IMR-90 (cell line): Measurements from ENCODE around the gene RGSL1. TPM values are rescaled to one million over a fixed set of nuclear protein-coding genes. Genes with fewer than 3 reads are reported as not detected.

Source experiments
- ATAC-seq: fragments of 200-7000 bp; cut with Tn5 transposase; 2 replicates; pipeline ENCODE4 v1.9.1; 2020; ENCODE audit warnings: low read depth, mild to moderate bottlenecking, moderate library complexity
- BruUV-seq: library from RNA; stranded (reverse); fragments of 400-500 nt; replicated peaks from 2 replicates; lab custom pipeline; 2021; lab: Mats Ljungman, UMichigan
- CTCF ChIA-PET: fragments of 300-600 bp; formaldehyde crosslinking; extraction: SDS; loops from one replicate; lab custom pipeline; 2021; ENCODE audit warnings: antibody characterized with exemption; lab: Yijun Ruan, JAX
- POLR2A ChIA-PET: fragments of 300-600 bp; sonication (Branson Sonifier 250); formaldehyde crosslinking; loops from one replicate; lab custom pipeline; 2022; ENCODE audit warnings: antibody characterized with exemption; ENCODE audit not compliant: unreplicated experiment; lab: Charles Lee
- DNase-seq: peaks from one replicate; pipeline ENCODE4 v3.0.0; 2013
- H2AFZ ChIP-seq: replicated peaks from 2 replicates; pipeline ENCODE3; 2013; ENCODE audit warnings: low read length, mild to moderate bottlenecking; ENCODE audit not compliant: poor library complexity
- H2AK5ac ChIP-seq: 2 replicates; pipeline ENCODE4 v1.6.1; 2013; ENCODE audit warnings: low read depth, low read length, inconsistent platforms
- H2AK9ac ChIP-seq: replicated peaks from 2 replicates; pipeline ENCODE3; 2013; ENCODE audit warnings: mild to moderate bottlenecking, low read depth, low read length, moderate library complexity; ENCODE audit not compliant: poor library complexity
- H2BK120ac ChIP-seq: 2 replicates; pipeline ENCODE4 v1.6.1; 2013; ENCODE audit warnings: low read depth, low read length, inconsistent platforms
- H2BK15ac ChIP-seq: 3 replicates; pipeline ENCODE4 v1.6.1; 2013; ENCODE audit warnings: low read depth, low read length, inconsistent platforms
- H2BK20ac ChIP-seq: 2 replicates; pipeline ENCODE4 v1.6.1; 2013; ENCODE audit warnings: low read depth, mild to moderate bottlenecking, inconsistent platforms, low read length, moderate library complexity
- H2BK5ac ChIP-seq: 2 replicates; pipeline ENCODE4 v1.6.1; 2013; ENCODE audit warnings: mild to moderate bottlenecking, low read depth, low read length, inconsistent platforms; ENCODE audit not compliant: poor library complexity, severe bottlenecking
- H3K14ac ChIP-seq: replicated peaks from 2 replicates; pipeline ENCODE4 v1.6.1; 2013; ENCODE audit warnings: low read depth, low read length, inconsistent platforms
- H3K18ac ChIP-seq: 2 replicates; pipeline ENCODE4 v1.6.1; 2013; ENCODE audit warnings: low read depth, low read length, control low read depth
- H3K23ac ChIP-seq: 2 replicates; pipeline ENCODE4 v1.6.1; 2013; ENCODE audit warnings: low read depth, low read length, inconsistent platforms
- H3K27ac ChIP-seq: 2 replicates; pipeline ENCODE4 v1.5.1; 2013; ENCODE audit warnings: mild to moderate bottlenecking, control low read depth, low read length; ENCODE audit not compliant: insufficient read depth
- H3K27me3 ChIP-seq: 2 replicates; pipeline ENCODE4 v1.6.1; 2013; ENCODE audit warnings: low read length; ENCODE audit not compliant: control insufficient read depth, insufficient read depth
- H3K36me3 ChIP-seq: 2 replicates; pipeline ENCODE4 v1.6.1; 2013; ENCODE audit warnings: low read length, mixed read lengths; ENCODE audit not compliant: control insufficient read depth, insufficient read depth
- H3K4ac ChIP-seq: 2 replicates; pipeline ENCODE4 v1.6.1; 2013; ENCODE audit warnings: low read depth, low read length, inconsistent platforms
- H3K4me1 ChIP-seq: 2 replicates; pipeline ENCODE4 v1.6.1; 2013; ENCODE audit warnings: low read length, mixed read lengths; ENCODE audit not compliant: control insufficient read depth, insufficient read depth
- H3K4me2 ChIP-seq: 2 replicates; pipeline ENCODE4 v1.6.1; 2013; ENCODE audit warnings: low read depth, mild to moderate bottlenecking, control low read depth, low read length, moderate library complexity
- H3K4me3 ChIP-seq: 2 replicates; pipeline ENCODE4 v1.5.1; 2013; ENCODE audit warnings: low read depth, mild to moderate bottlenecking, control low read depth, low read length, moderate library complexity; ENCODE audit not compliant: insufficient read depth
- H3K56ac ChIP-seq: 2 replicates; pipeline ENCODE4 v1.6.1; 2013; ENCODE audit warnings: low read length, inconsistent platforms; ENCODE audit not compliant: insufficient read depth; ENCODE audit errors: extremely low read depth
- H3K79me1 ChIP-seq, 2 experiments: 2 replicates each; pipeline ENCODE4 v1.6.1; 2013; ENCODE audit warnings: low read length in 2 of 2, inconsistent platforms in 1 of 2, low read depth in 1 of 2
- H3K9ac ChIP-seq: 2 replicates; pipeline ENCODE4 v1.6.1; 2013; ENCODE audit warnings: low read depth, low read length, control low read depth
- H3K9me1 ChIP-seq: 2 replicates; pipeline ENCODE4 v1.6.1; 2013; ENCODE audit warnings: low read length, inconsistent platforms; ENCODE audit not compliant: insufficient read depth
- H3K9me3 ChIP-seq: 2 replicates; pipeline ENCODE4 v1.6.1; 2013; ENCODE audit warnings: low read length; ENCODE audit not compliant: control insufficient read depth, insufficient read depth
- H4K20me1 ChIP-seq: 2 replicates; pipeline ENCODE4 v1.6.1; 2013; ENCODE audit warnings: low read length, inconsistent platforms; ENCODE audit not compliant: insufficient read depth
- H4K5ac ChIP-seq: 2 replicates; pipeline ENCODE4 v1.6.1; 2013; ENCODE audit warnings: mild to moderate bottlenecking, low read depth, low read length, control low read depth
- H4K8ac ChIP-seq, 2 experiments: 2 replicates each; pipeline ENCODE4 v1.6.1; 2013; ENCODE audit warnings: low read depth in 2 of 2, low read length in 2 of 2, control low read depth in 1 of 2, inconsistent platforms in 1 of 2
- H4K91ac ChIP-seq: 2 replicates; pipeline ENCODE4 v1.6.1; 2013; ENCODE audit warnings: low read depth, low read length, inconsistent platforms; ENCODE audit not compliant: insufficient read depth
- BHLHE40 ChIP-seq: fragments of 150-350 bp; IDR thresholded peaks from 2 replicates; pipeline ENCODE4 v1.6.1; 2016; ENCODE audit warnings: mild to moderate bottlenecking, low read depth, low read length
- CHD1 ChIP-seq: IDR thresholded peaks from 2 replicates; pipeline ENCODE4 v1.6.1; 2012; ENCODE audit warnings: low read depth, low read length, improper control_type of control experiment
- FOS ChIP-seq: fragments of 150-350 bp; IDR thresholded peaks from 2 replicates; pipeline ENCODE4 v1.6.1; 2016; ENCODE audit warnings: low read depth, low read length
- NFE2L2 ChIP-seq: fragments of 150-350 bp; IDR thresholded peaks from 2 replicates; pipeline ENCODE4 v1.6.1; 2016; ENCODE audit warnings: low read depth, mild to moderate bottlenecking, low read length
- USF2 ChIP-seq: fragments of 150-350 bp; IDR thresholded peaks from 2 replicates; pipeline ENCODE4 v1.6.1; 2017; ENCODE audit warnings: mild to moderate bottlenecking, antibody characterized with exemption, low read length, low read depth
- WGBS, 2 experiments: methylation state at CpG; one replicate each; pipeline versions ENCODE4 v1.1.5 to v1.1.7; 2013; ENCODE audit warnings: missing lambda C conversion rate in 2 of 2; ENCODE audit not compliant: insufficient read length in 1 of 2; ENCODE audit errors: extremely low coverage in 2 of 2; 5-methylcytosine and 5-hydroxymethylcytosine counted together
- dilution Hi-C: fragments of 300-500 bp; cut with HindIII; formaldehyde crosslinking; loops from one replicate; pipeline ENCODE4 v1.14.3; 2018; ENCODE audit warnings: low sequenced_read_pairs; ENCODE audit not compliant: unreplicated experiment
- in situ Hi-C: fragments of 300-500 bp; cut with MboI; formaldehyde crosslinking; loops from 3 replicates; pipeline ENCODE4 v1.14.3; 2019; ENCODE audit warnings: low sequenced_read_pairs, inconsistent platforms, mixed read lengths
- intact Hi-C: fragments of 100-400 bp; cut with micrococcal nuclease; formaldehyde crosslinking; loops from 2 replicates; pipeline ENCODE4 v1.10.0; 2022
- polyA plus RNA-seq, 3 experiments: library from polyadenylated mRNA; depleted of rRNA; stranded (reverse); fragments of >200 nt; gene quantifications; 2 replicates each; pipeline ENCODE4 v1.2.3, GENCODE V29; 2012; ENCODE audit warnings: low replicate concordance in 1 of 3
- total RNA-seq: library from RNA; depleted of rRNA; stranded (reverse); fragments of >200 nt; gene quantifications from 2 replicates; pipeline ENCODE4 v1.2.3, GENCODE V29; 2012

The RGSL1 gene
- total and polyA plus RNA-seq, 2 of the 4 experiments (the other 2 are of a cell fraction): not detected

GRCh38 chr1:182406012-182406411 lies 43.9 kb upstream of the RGSL1 start:
- Histone ChIP-seq H2BK5ac (no peak overlapping the region), H3K27me3 (peaks cover 2% of the 10 kb centered on the region; the same call in 1 of the 2 replicates), H3K9ac (no peak overlapping the region), H3K9me1 (no peaks in the 10 kb centered on the region), H3K9me3 (no peaks in the 10 kb centered on the region), H4K5ac (no peak overlapping the region), H2AK5ac (no peak overlapping the region), H2BK15ac (no peak overlapping the region), H3K4me2 (no peak overlapping the region), H3K14ac (no peak overlapping the region), H4K8ac (no peak overlapping the region), H3K4me3 (no peak overlapping the region), H2AFZ (no peak overlapping the region), H4K20me1 (no peaks in the 10 kb centered on the region), H3K56ac (no peak overlapping the region), H3K23ac (no peak overlapping the region), H3K36me3 (no peaks in the 10 kb centered on the region), H2BK20ac (no peak overlapping the region), H3K4me1 (no peaks in the 10 kb centered on the region), H4K91ac (no peak overlapping the region), H3K18ac (no peak overlapping the region), H3K27ac (no peak overlapping the region), H3K4ac (no peak overlapping the region), H2BK120ac (no peak overlapping the region), H3K79me1 (no peaks in the 10 kb centered on the region), H2AK9ac (no peak overlapping the region)
- ChIA-PET POLR2A (no interaction called here), CTCF (no interaction called here)
- dilution Hi-C loops (no loop called here), intact Hi-C loops (no loop called here), in situ Hi-C loops (no loop called here)
- no CpG with 5 or more reads among the region's 1 CpG for WGBS, 2 experiments
- ATAC-seq (no peak), DNase-seq (no peak)
- TF ChIP-seq BHLHE40 (no peak), USF2 (no peak), FOS (no peak), NFE2L2 (no peak), CHD1 (no peak)
- BruUV-seq: no TSS peak
